ENCODE measurements around the gene SSR4. TPM values are rescaled to one million over a fixed set of nuclear protein-coding genes. Genes with fewer than 3 reads are reported as not detected.

SSR4 gene
- total RNA-seq, 4 donors from 2014 or later: 177 to 359 (median 279) TPM

GRCh38 chrX:153764786-153765137 lies 29.7 kb upstream of the SSR4 start:
- H3K4me3 ChIP-seq (replicated peaks in 1 of 3): no peak overlapping the region
- TF ChIP-seq CTCF (IDR thresholded peaks at IDR 0.05): no peak
- no peak for TF ChIP-seq POLR2A (IDR thresholded peaks at IDR 0.05)
- no peak for DNase-seq
- no peaks in the 10 kb centered on the region for H3K36me3 ChIP-seq
- no CpG with 5 or more reads among the region's 7 CpGs for WGBS, 2 donors
- intact Hi-C loops (cut with DNase I): loop anchor here (5.0 kb wide), 1 partner anchor 188 kb away; no protein-coding TSS in a partner anchor
- no peaks in the 10 kb centered on the region for H3K4me1 ChIP-seq
- no peak overlapping the region for H3K27ac ChIP-seq
- H3K27me3 ChIP-seq: no peaks in the 10 kb centered on the region
- no peaks in the 10 kb centered on the region for H3K9me3 ChIP-seq

GRCh38 chrX:153765138-153766079 lies 29.1 kb upstream of the SSR4 start:
- TF ChIP-seq CTCF (IDR thresholded peaks at IDR 0.05) (no peak), POLR2A (IDR thresholded peaks at IDR 0.05) (no peak)
- no peaks in the 10 kb centered on the region for H3K36me3 ChIP-seq
- 63 to 80% methylated on average over 3 of the region's 27 CpGs for WGBS, 2 donors
- no peaks in the 10 kb centered on the region for H3K9me3 ChIP-seq
- intact Hi-C loops (cut with DNase I): loop anchor here (5.0 kb wide), 1 partner anchor 187 kb away; no protein-coding TSS in a partner anchor
- H3K27ac ChIP-seq: no peak overlapping the region
- no peaks in the 10 kb centered on the region for H3K27me3 ChIP-seq
- H3K4me1 ChIP-seq: no peaks in the 10 kb centered on the region
- no peak for DNase-seq
- H3K4me3 ChIP-seq (replicated peaks in 1 of 3): no peak overlapping the region

GRCh38 chrX:153766098-153766817 lies 28.2 kb upstream of the SSR4 start:
- Histone ChIP-seq H3K27ac (no peak overlapping the region), H3K36me3 (no peaks in the 10 kb centered on the region), H3K9me3 (no peaks in the 10 kb centered on the region), H3K27me3 (no peaks in the 10 kb centered on the region), H3K4me1 (no peaks in the 10 kb centered on the region), H3K4me3 (replicated peaks in 1 of 3) (no peak overlapping the region)
- TF ChIP-seq POLR2A (IDR thresholded peaks at IDR 0.05) (no peak), CTCF (IDR thresholded peaks at IDR 0.05) (no peak)
- 39 to 52% methylated on average over 12 to 21 of the region's 21 CpGs for WGBS, 2 donors
- DNase-seq: no peak
- intact Hi-C loops (cut with DNase I): loop anchor here (5.0 kb wide), 1 partner anchor 186 kb away; no protein-coding TSS in a partner anchor

- DNase-seq: no peak
- Histone ChIP-seq H3K4me3 (replicated peaks in 1 of 3) (no peak overlapping the region), H3K27me3 (no peaks in the 10 kb centered on the region), H3K36me3 (no peaks in the 10 kb centered on the region), H3K4me1 (no peaks in the 10 kb centered on the region), H3K9me3 (no peaks in the 10 kb centered on the region), H3K27ac (no peak overlapping the region)
- WGBS, 2 donors: 86 to 88% methylated on average over 8 to 11 of the region's 56 CpGs
- intact Hi-C loops (cut with DNase I): loop anchor here (5.0 kb wide), 1 partner anchor 185 kb away; no protein-coding TSS in a partner anchor
- no peak for TF ChIP-seq POLR2A (IDR thresholded peaks at IDR 0.05)
Measured at GRCh38 chrX:153766871-153767673, 27.4 kb upstream of the SSR4 start.

GRCh38 chrX:153767674-153768055 lies 26.8 kb upstream of the SSR4 start:
- H3K27ac ChIP-seq: no peak overlapping the region
- intact Hi-C loops (cut with DNase I): loop anchor here (5.0 kb wide), 1 partner anchor 185 kb away; no protein-coding TSS in a partner anchor
- no peaks in the 10 kb centered on the region for H3K9me3 ChIP-seq
- no peak overlapping the region for H3K4me3 ChIP-seq (replicated peaks in 1 of 3)
- no peaks in the 10 kb centered on the region for H3K36me3 ChIP-seq
- no peak for DNase-seq
- no peaks in the 10 kb centered on the region for H3K27me3 ChIP-seq
- TF ChIP-seq CTCF (IDR thresholded peaks at IDR 0.05) (no peak), POLR2A (IDR thresholded peaks at IDR 0.05) (no peak)
- WGBS, 2 donors: 94% methylated on average over 10 of the region's 20 CpGs; no CpG with 5 or more reads in 1 of the 2 donors
- no peaks in the 10 kb centered on the region for H3K4me1 ChIP-seq

Measured in thyroid gland (tissue), 4 donors.